CMK (cell line): Measurements from ENCODE around the gene CITED1.

Source experiments
- DNase-seq: peaks from one replicate; pipeline ENCODE4 v3.0.0-alpha.2; 2010; ENCODE audit warnings: low read depth

Gene CITED1

DNA sequence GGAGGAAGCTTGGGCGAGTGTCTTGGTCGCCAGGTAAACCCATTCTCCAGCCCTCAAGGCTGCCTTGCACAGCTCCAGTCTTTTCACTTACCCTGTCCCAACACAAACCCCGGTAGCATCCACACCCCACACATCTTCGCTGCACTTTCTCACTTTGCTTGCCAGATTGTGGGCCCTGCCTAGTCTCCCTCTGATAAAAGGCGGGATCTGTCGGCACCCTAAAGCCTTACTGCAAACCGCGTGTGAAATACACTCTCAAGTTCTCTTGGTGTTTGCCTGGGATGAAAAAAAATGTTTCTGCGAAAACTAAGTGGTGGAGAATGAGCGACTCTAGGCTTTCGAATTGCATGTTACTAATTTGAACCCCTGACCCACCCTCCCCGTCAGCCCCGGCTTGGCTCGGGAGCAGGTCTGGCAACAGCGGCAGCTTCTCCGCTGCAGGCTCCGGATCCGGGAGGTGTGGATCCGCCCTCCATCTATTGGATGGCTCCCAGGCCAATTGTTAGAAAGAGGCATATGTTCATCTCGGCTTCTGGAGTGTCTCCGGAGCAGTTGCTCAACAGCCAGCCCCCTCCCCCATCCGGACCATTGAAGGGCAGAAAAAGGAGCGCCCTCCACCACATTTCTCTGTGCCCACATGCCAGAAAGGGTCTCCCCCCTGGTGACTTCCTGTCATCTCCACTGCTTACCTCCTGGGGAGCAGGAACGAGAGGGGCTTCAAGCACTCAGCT, 3.0 kb upstream of the CITED1 start:
- DNase-seq, result peak; percentile 42

GRCh38 chrX:72308209-72308565, 2.5 kb upstream of the CITED1 start:
- DNase-seq, result no peak

DNA sequence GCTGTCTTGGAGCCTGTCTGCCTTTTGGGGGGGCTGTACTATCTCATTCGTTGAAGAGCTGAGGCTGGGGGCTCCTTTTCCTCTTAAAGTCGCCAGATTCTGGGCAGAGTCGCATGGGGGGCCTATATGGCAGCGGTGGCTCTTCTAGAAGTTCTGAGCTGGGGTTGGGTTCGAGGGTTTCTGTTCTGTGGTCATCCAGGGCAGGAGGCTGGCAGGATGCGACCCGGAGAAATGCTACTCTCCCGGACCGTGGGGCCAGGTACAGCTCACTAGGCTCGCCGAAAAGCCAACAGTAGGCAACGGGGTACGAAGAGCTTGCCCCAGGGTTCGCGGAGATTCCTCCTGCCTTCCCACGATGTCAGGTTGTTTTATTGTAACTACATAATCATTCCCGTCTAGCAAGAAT, 1.9 kb upstream of the CITED1 start:
- DNase-seq, result no peak

DNA sequence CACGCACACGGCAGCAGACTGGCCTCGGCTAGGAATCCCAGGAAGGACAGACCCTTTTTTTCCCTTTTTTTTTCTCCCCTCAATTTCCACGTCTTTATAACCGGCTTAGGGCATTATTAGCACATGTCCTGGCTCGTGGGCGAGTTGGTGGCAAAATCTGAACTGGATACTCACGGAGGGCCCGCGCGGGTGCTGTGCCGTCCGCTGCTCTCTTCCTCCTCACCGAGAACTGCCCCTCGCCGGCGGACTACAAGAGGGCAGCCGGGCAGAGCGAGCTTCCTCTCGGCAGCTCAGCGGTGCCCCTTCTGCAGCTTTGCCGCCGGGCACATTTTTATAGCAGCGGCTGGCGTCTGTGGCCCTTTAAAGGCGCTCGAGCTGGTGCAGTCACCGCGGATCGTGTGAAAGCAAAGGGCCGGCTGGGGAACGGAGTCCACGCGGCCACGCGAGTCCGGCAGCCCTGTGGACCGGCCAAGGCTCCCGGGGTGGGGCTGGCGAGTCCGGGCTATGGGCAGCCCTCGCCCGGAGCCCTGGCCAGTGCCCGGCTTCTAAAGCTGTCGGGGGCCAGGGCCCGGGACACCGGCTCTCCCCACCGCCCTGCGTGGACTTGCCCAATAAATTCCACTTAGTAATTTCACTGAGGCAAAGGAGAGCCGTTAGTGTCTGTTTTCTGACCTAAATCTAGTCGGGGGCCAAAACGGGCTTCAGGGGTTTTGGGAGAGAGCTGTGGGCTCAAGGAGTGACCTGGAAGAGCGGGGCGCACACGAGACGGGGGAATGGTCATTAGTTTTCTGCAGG, 1.3 kb upstream of the CITED1 start:
- DNase-seq, result peak; percentile 44

- DNase-seq, result no peak
Measured at GRCh38 chrX:72306085-72306801, 529 bp upstream of the CITED1 start.

DNA sequence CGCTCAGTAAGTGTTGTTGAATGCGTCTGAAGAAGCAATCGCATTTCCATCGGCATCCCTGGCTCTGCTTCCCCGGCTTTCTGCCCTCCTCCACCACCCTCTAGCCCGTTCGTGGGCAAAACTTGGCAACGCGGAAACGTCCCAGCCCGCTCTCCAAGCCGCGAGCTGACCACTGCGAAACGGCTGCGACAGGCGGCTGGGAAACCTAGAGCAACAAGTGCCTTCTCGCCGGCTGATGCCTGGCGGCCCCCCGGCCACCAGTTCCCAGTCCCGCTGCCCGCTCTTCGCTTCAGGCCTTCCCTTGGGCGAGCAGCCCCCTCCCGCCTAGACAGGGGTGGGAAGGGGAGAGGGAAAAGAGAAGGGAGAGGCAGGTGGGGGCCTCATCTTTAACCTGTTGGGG, 837 bp downstream of the CITED1 start:
- no peak for DNase-seq

GRCh38 chrX:72301781-72302180, 3.9 kb downstream of the CITED1 start:
- no peak for DNase-seq

GRCh38 chrX:72299891-72300630, 5.7 kb downstream of the CITED1 start:
- no peak for DNase-seq

GRCh38 chrX:72297953-72298730, 7.6 kb downstream of the CITED1 start:
- DNase-seq, result no peak

DNA sequence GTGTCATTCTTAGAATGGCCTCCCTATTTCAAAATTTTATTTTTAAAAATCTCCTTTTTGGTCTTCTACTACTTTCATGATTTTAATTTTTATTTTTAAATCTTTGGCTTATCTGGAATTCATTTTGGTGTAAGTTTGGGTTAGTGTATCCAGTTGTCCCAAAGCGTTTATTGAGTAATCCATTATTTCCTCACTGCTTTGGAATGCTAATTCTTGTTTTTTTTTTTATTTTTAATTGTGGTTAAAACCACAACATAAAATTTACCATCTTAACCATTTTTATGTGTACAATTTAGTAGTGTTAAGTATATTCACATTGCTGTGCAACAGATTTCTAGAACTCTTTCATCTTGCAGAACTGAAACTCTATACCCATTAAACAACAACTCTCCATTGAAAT, 8.7 kb downstream of the CITED1 start:
- no peak for DNase-seq

DNA sequence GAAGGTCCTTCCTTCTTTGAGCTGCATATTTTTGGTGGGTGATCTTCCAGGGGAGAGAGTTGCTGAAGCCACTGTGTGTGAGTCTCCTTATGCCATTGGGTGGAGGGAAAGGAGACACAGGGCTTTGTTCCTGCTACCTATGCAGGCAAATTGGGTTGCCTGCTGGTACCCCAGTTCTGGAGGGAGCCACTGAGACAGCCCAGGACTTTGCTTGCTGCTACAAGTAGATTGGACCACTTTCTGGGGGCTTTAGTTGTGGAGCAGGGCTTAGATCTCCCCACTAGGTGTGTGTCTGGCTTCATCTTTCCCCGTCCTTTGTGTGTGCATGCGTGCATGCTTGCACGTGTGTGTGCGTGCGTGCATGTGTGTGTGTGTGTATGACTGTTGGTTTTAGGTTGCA, 10.0 kb downstream of the CITED1 start:
- DNase-seq, result no peak

DNA sequence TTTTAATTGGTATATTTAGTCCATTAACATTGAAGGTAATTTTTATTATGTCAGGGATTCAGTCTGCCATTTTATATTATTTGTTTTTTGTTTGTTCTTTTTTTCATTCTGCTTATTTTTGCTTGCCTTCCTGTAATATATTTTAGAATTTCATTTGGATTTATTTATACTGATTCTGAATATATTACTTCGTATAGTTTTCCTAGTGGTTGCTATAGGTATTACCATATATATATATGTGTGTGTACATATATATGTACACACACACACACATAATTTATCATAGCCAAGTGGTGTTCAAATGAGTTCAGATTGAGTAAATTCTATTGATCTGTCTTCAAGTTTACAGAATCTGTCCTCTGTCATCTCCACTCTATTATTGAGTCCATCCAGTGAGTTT, 11.2 kb downstream of the CITED1 start:
- DNase-seq, result no peak

DNA sequence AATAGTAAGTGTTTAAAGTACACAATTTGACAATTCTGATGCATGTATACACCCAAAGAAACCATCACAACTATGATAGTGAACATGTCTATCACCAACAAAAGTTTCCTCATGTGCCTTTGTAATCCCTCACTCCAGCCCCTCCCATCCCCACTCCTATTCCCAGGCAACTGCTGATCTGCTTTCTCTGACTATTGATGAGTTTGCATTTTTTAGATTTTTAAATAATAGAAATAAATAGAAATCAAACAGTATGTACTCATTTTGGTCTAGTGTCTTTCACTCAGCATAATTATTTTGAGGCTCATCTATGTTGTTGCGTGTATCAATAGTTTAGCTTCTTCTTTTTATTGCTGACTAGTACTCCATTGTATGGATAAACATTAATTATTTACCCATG, 23.4 kb downstream of the CITED1 start:
- DNase-seq, result no peak

- no peak for DNase-seq
Measured at GRCh38 chrX:72280321-72280845, 25.3 kb downstream of the CITED1 start.

GRCh38 chrX:72276478-72276953, 29.2 kb downstream of the CITED1 start:
- no peak for DNase-seq

GRCh38 chrX:72274526-72274925, 31.2 kb downstream of the CITED1 start:
- DNase-seq, result no peak

GRCh38 chrX:72273718-72274117, 32.0 kb downstream of the CITED1 start:
- no peak for DNase-seq

- no peak for DNase-seq
Measured at GRCh38 chrX:72272868-72273267, 32.8 kb downstream of the CITED1 start.

DNA sequence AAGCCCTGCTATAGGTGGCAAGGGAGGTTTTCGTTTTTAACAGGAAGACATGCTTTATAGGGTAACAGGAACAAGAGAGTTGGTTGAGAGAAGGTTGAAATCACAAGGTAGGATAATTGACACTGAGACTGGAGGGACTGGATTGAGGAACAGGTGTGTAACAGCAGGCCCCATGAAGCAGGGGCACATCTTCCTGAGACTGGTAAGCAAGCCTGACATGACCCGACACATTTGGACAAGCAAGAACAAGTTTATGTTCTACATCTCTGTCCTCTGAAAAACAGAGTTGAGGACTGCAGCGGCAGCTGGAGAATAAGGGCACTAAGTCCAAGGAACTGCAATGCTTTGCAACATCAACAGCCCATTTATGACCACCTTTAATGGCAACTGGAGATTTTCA, 33.9 kb downstream of the CITED1 start:
- DNase-seq, result no peak

DNA sequence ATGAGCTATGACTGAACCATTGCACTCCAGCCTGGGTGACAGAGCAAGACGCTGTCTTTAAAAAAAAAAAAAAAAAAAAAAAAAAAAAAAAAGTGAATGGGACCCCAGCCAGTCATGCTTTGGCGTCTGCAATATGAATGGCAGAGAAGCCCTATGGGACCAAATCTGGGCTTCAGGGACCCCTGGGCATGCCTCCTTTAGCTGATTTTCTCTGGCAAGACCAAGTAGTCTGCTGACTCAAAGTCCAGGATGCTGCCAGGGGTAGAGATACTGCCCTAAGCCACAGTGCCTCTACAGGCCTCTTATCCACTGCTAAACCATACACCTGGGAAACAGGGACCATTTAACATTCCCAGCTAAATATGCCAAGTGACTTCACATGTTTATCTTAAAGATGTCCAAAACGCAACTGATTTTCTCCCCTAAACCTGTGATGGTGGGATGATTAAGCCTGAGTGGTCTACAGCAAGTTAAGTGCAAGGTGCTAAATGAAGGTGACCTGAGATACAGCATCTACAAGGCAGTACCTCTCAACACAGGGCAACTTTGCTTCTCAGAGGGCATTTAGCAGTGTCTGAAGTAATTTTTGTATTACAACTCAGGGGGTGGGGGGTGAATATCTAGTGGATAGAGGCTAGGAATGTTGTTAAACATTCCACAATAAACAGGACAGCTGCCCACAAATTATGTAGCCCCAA, 34.5 kb downstream of the CITED1 start:
- DNase-seq, result no peak
